Neural crest cell (in vitro differentiated cells): Measurements from ENCODE around the gene IGF2. TPM values are rescaled to one million over a fixed set of nuclear protein-coding genes. Genes with fewer than 3 reads are reported as not detected.

ENCODE experiments used
- DNase-seq: peaks from one replicate; pipeline ENCODE4 v3.0.0; 2021; ENCODE audit warnings: low read depth, mixed read lengths, low spot score
- H3K27ac Mint-ChIP-seq: one replicate; pipeline ENCODE4 v1.8.0; 2021; ENCODE audit warnings: mild to moderate bottlenecking, mixed read lengths; ENCODE audit not compliant: unreplicated experiment
- H3K27me3 Mint-ChIP-seq: 2 replicates; pipeline ENCODE4 v1.8.0; 2021; ENCODE audit warnings: low read depth, mild to moderate bottlenecking, mixed read lengths
- H3K36me3 Mint-ChIP-seq: 2 replicates; pipeline ENCODE4 v1.8.0; 2021; ENCODE audit warnings: low read depth, mild to moderate bottlenecking, mixed read lengths
- H3K4me1 Mint-ChIP-seq: 2 replicates; pipeline ENCODE4 v1.8.0; 2021; ENCODE audit warnings: mixed read lengths
- H3K4me3 Mint-ChIP-seq: one replicate; pipeline ENCODE4 v1.8.0; 2021; ENCODE audit warnings: mild to moderate bottlenecking, mixed read lengths
- H3K9me3 Mint-ChIP-seq: 2 replicates; pipeline ENCODE4 v1.8.0; 2021; ENCODE audit warnings: mixed read lengths
- CTCF ChIP-seq: fragments of 200-600 bp; sonication (generic); conservative IDR thresholded peaks from 2 replicates; pipeline ENCODE4 v1.5.0; 2021; ENCODE audit warnings: antibody characterized with exemption, mild to moderate bottlenecking
- total RNA-seq: library from RNA; stranded (reverse); gene quantifications from 2 replicates; pipeline ENCODE4 v1.2.1, GENCODE V29; 2021

IGF2 gene
- total RNA-seq, 1 donor from 2014 or later = 20.1 TPM

DNA sequence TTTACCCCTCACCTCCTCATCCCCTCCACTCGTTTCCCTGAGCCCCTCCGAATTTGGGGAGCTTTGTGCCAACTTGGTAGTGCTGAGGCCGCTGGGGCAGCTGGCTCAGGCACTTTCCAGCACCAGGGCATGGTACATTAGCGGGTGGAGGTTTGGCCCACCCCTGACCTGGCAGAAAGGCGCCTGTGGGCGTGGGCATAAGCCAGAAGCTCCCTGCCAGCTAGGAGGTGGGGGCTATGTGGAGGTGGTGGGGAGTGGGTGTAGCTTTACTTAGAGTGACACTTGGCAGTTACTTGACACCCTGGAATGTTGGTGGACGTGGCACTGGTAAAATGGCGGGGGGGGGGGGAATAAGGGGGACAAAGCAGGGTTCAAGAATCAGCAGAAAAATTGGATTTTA, 10.3 kb upstream of the IGF2 start:
- Mint-ChIP-seq H3K9me3 (no peaks in the 10 kb centered on the region), H3K4me3 (no peak overlapping the region), H3K27ac (no peak overlapping the region), H3K27me3 (peaks cover 66% of the 10 kb centered on the region), H3K36me3 (no peaks in the 10 kb centered on the region), H3K4me1 (peaks cover 18% of the 10 kb centered on the region)
- TF ChIP-seq CTCF = no peak
- DNase-seq = no peak

GRCh38 chr11:2148595-2148994, 9.4 kb upstream of the IGF2 start:
- no peak for DNase-seq
- peaks cover 73% of the 10 kb centered on the region for H3K27me3 Mint-ChIP-seq

GRCh38 chr11:2147391-2147790, 8.2 kb upstream of the IGF2 start:
- H3K4me1 Mint-ChIP-seq = peaks cover 18% of the 10 kb centered on the region
- H3K36me3 Mint-ChIP-seq = no peaks in the 10 kb centered on the region
- no peak for TF ChIP-seq CTCF
- H3K4me3 Mint-ChIP-seq = no peak overlapping the region
- no peak overlapping the region for H3K27ac Mint-ChIP-seq
- DNase-seq = no peak
- H3K27me3 Mint-ChIP-seq = peaks cover 85% of the 10 kb centered on the region
- no peaks in the 10 kb centered on the region for H3K9me3 Mint-ChIP-seq

More at GRCh38 chr11:2148595-2148994, 9.4 kb upstream of the IGF2 start:
- Mint-ChIP-seq H3K4me1 (peaks cover 18% of the 10 kb centered on the region), H3K9me3 (no peaks in the 10 kb centered on the region), H3K4me3 (no peak overlapping the region), H3K36me3 (no peaks in the 10 kb centered on the region), H3K27ac (no peak overlapping the region)
- no peak for TF ChIP-seq CTCF

GRCh38 chr11:2146051-2146450, 6.9 kb upstream of the IGF2 start:
- no peak for TF ChIP-seq CTCF
- H3K4me1 Mint-ChIP-seq = peaks cover 18% of the 10 kb centered on the region
- H3K27me3 Mint-ChIP-seq = peaks cover 95% of the 10 kb centered on the region
- no peak overlapping the region for H3K27ac Mint-ChIP-seq
- H3K9me3 Mint-ChIP-seq = no peaks in the 10 kb centered on the region
- no peak for DNase-seq
- H3K4me3 Mint-ChIP-seq = no peak overlapping the region
- H3K36me3 Mint-ChIP-seq = no peaks in the 10 kb centered on the region

GRCh38 chr11:2144544-2145248, 5.5 kb upstream of the IGF2 start:
- no peak for TF ChIP-seq CTCF
- Mint-ChIP-seq H3K27ac (no peak overlapping the region), H3K4me1 (peaks cover 10% of the 10 kb centered on the region), H3K4me3 (no peak overlapping the region), H3K9me3 (no peaks in the 10 kb centered on the region), H3K36me3 (no peaks in the 10 kb centered on the region), H3K27me3 (peaks cover 95% of the 10 kb centered on the region)
- no peak for DNase-seq
